Measurements from ENCODE around the gene YTHDC1.
"Not testable (repeated sequence)": the region's sequence is repeated elsewhere in the genome, so short reads cannot be mapped to it uniquely, and the experiment has no call there.

YTHDC1 gene

GRCh38 chr4:68288393-68288740, 61.5 kb downstream of the YTHDC1 start:
- DNase-seq (ENCODE audit: low read depth), result no peak

- DNase-seq (ENCODE audit: low read depth), result no peak
Observed at GRCh38 chr4:68287704-68288392, 62.0 kb downstream of the YTHDC1 start.

GRCh38 chr4:68283714-68284113, 66.2 kb downstream of the YTHDC1 start:
- no peak for DNase-seq (ENCODE audit: low read depth)

- no peak for DNase-seq (ENCODE audit: low read depth)
Observed at GRCh38 chr4:68283095-68283494, 66.8 kb downstream of the YTHDC1 start.

DNA sequence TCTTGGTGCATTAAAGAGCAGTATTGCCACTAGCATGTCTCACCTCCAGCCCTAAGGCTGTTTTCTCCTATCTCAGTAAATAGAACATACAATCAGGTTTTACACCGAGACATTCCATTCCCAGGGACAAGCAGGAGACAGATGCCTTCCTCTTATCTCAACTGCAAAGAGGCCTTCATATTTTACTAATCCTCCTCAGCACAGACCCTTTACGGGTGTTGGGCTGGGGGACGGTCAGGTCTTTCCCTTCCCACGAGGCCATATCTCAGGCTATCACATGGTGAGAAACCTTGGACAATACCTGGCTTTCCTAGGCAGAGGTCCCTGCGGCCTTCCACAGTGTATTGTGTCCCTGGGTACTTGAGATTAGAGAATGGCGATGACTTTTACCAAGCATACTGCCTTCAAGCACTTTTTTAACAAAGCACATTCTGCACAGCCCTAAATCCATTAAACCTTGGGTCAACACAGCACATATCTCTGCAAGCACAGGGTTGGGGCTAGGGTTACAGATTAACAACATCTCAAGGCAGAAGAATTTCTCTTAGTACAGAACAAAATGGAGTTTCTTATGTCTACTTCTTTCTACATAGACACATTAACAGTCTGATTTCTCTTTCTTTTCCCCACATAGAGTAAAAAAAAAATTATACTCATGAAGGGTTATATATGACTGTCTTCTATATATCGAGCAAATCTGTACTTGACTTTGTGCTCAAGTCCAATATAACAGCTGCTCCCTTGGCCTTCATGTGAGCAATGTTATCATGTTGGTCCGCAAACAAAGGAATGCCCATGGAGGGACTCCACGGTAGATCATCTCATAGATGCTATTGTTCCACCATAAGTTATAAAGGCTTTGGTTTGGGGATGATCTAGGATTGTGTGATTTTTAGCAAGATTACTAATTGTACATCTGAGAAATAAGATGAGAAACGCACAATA, 67.8 kb downstream of the YTHDC1 start:
- not testable (repeated sequence) for DNase-seq (ENCODE audit: low read depth)

DNA sequence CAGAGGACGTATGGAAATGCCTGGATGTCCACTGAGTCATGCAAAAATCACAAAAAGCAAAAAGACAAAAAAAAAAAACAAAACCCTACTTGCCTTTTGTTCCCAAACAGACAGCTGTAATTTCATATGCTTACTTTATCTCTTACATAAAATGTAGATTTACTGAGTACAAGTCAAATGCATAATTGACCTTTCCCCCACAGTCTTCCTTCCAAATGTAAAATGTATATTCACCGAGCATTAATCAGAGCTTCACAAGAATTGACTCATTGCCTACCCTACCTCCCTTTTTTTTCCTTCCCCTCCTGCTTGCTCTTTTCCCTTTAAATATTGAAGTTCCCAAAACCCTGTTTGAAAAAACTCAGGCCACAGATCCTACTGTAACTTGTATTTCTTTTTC, 71.9 kb downstream of the YTHDC1 start:
- no peak for DNase-seq (ENCODE audit: low read depth)

GRCh38 chr4:68277627-68278026, 72.3 kb downstream of the YTHDC1 start:
- no peak for DNase-seq (ENCODE audit: low read depth)

- DNase-seq (ENCODE audit: low read depth), result no peak
Observed at GRCh38 chr4:68272860-68273259, 77.0 kb downstream of the YTHDC1 start.

GRCh38 chr4:68272380-68272779, 77.5 kb downstream of the YTHDC1 start:
- no peak for DNase-seq (ENCODE audit: low read depth)

GRCh38 chr4:68271851-68272357, 78.0 kb downstream of the YTHDC1 start:
- no peak for DNase-seq (ENCODE audit: low read depth)

DNA sequence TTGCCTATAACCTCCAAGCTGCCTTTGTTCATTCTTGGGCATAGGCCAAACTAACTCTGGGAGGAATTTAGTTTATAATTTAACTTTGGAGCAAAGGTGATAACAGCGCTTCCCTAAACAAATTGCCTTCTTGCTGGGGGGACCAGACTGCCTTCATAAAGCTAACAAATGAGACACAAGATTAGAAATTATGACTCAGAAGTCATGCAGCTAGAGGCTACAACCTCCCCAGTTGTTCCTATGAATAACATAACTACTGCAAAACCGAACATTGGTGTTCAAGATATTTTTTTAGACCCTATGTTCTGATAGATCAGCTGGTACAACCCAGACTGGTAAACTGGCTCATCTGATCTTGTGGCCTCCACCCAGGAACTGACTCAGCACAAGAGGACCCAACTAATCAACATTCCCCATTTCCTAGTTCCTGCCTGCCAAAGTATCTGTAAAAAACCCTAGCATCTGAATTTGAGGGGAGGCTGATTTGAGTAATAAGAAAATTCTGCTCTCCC, 82.4 kb downstream of the YTHDC1 start:
- no peak for DNase-seq (ENCODE audit: low read depth)

DNA sequence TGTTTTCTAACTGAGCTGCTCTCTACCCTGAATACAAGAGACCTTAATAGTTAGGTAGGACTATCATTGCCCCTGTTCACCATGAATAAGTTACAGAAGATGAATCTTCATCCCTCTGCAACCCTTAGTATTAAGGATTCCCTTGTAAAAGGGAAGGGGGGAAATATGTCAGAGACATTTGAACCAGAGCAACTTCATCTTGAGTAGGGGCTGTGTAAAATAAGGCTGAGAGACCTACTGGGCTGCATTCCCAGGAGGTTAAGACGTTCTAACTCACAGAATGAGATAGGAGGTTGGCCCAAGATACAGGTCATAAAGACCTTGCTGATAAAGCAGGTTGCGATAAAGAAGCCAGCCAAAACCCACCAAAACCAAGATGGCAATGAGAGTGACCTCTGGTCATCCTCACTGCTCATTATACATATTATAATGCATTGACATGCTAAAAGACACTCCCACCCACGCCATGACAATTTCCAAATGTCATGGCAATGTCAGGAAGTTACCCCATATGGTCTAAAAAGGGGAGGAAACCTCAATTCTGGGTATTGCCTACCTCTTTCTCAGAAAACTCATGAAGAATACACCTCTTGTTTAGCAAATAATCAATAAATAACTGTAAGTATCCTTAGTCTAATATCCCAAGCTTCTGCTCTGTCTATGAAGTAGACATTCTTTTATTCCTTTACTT, 84.9 kb downstream of the YTHDC1 start:
- no peak for DNase-seq (ENCODE audit: low read depth)
